Testis (tissue), 3 donors: Measurements from ENCODE around the gene SPRYD4. TPM values are rescaled to one million over a fixed set of nuclear protein-coding genes. Genes with fewer than 3 reads are reported as not detected.

Source experiments
- DNase-seq: peaks from one replicate; pipeline ENCODE4 v3.0.0-alpha.2; 2019
- H3K27ac ChIP-seq, 2 donors: fragments of 200-600 bp; sonication (generic); one replicate each; pipeline ENCODE4 v1.5.1; 2019
- H3K27me3 ChIP-seq: fragments of 200-600 bp; sonication (generic); one replicate; pipeline ENCODE4 v1.5.1; 2019
- H3K36me3 ChIP-seq: fragments of 200-600 bp; sonication (generic); one replicate; pipeline ENCODE4 v1.5.1; 2017; ENCODE audit warnings: low read depth; ENCODE audit errors: missing control alignments
- H3K4me1 ChIP-seq: fragments of 200-600 bp; sonication (generic); one replicate; pipeline ENCODE4 v1.5.1; 2019
- H3K4me3 ChIP-seq, 2 donors: fragments of 200-600 bp; sonication (generic); one replicate each; pipeline ENCODE4 v1.5.1; 2017 to 2019
- H3K9me3 ChIP-seq: fragments of 200-600 bp; sonication (generic); one replicate; pipeline ENCODE4 v1.5.1; 2017
- CTCF ChIP-seq, 3 experiments: fragments of 450-650 bp in 2 of 3; fragments of 200-600 bp in 1 of 3; sonication (generic) in 1 of 3; IDR thresholded peaks; one replicate each; pipeline ENCODE4 v1.5.1; 2016 to 2019; ENCODE audit warnings: antibody characterized with exemption in 3 of 3, mild to moderate bottlenecking in 2 of 3, moderate library complexity in 1 of 3
- POLR2A ChIP-seq: fragments of 450-650 bp; IDR thresholded peaks from one replicate; pipeline ENCODE4 v1.6.1; 2017; ENCODE audit warnings: antibody characterized with exemption, mild to moderate bottlenecking, moderate library complexity
- WGBS, 2 donors: methylation state at CpG; one replicate each; pipeline ENCODE4 v1.1.5; 2018; 5-methylcytosine and 5-hydroxymethylcytosine counted together
- intact Hi-C: fragments of 100-400 bp; cut with DNase I; formaldehyde crosslinking; loops from one replicate; pipeline ENCODE4 v1.15.1; 2023; ENCODE audit warnings: low total_unique reads
- polyA plus RNA-seq: library from polyadenylated mRNA; stranded (reverse); fragments of 350-450 nt; fragmentation: Illumina TruSeq; extraction: RNeasy Lipid Tissue Mini Kit (QIAGEN cat#74804); gene quantifications from one replicate; pipeline ENCODE4 v1.2.3, GENCODE V29; 2014; ENCODE audit warnings: low read depth, low replicate concordance; ENCODE audit not compliant: insufficient read depth
- total RNA-seq, 2 donors: library from RNA; depleted of rRNA; stranded (reverse); fragments of >200 nt; gene quantifications; one replicate each; pipeline ENCODE4 v1.2.3, GENCODE V29; 2016

SPRYD4 gene
- total and polyA plus RNA-seq, 3 donors from 2014 or later, result 2.6 to 6.9 (median 6.8) TPM

GRCh38 chr12:56484566-56484965 lies 16.2 kb downstream of the SPRYD4 start:
- no peaks in the 10 kb centered on the region for H3K9me3 ChIP-seq
- WGBS, 2 donors, result 81 to 91% methylated on average over 1 of the region's 1 CpG
- H3K27me3 ChIP-seq, result no peaks in the 10 kb centered on the region
- intact Hi-C loops, result no loop called here
- no peaks in the 10 kb centered on the region for H3K4me1 ChIP-seq
- H3K27ac ChIP-seq, result no peak overlapping the region
- no peak overlapping the region for H3K4me3 ChIP-seq
- no peak for DNase-seq
- H3K36me3 ChIP-seq, result no peaks in the 10 kb centered on the region
- TF ChIP-seq CTCF (IDR thresholded peaks at IDR 0.05) (no peak), POLR2A (no peak)

GRCh38 chr12:56486694-56487093 lies 18.3 kb downstream of the SPRYD4 start:
- no peak for DNase-seq
- Histone ChIP-seq H3K9me3 (no peaks in the 10 kb centered on the region), H3K36me3 (no peaks in the 10 kb centered on the region), H3K4me1 (no peaks in the 10 kb centered on the region), H3K27me3 (no peaks in the 10 kb centered on the region), H3K4me3 (no peak overlapping the region), H3K27ac (no peak overlapping the region)
- no peak for TF ChIP-seq CTCF (IDR thresholded peaks at IDR 0.05)
- no peak for TF ChIP-seq POLR2A
- intact Hi-C loops, result no loop called here
- WGBS, 2 donors, result 62 to 72% methylated on average over 12 of the region's 12 CpGs

- no peaks in the 10 kb centered on the region for H3K4me1 ChIP-seq
- TF ChIP-seq POLR2A (no peak), CTCF (IDR thresholded peaks at IDR 0.05) (no peak)
- no peaks in the 10 kb centered on the region for H3K36me3 ChIP-seq
- H3K27ac ChIP-seq, result no peak overlapping the region
- peak; percentile 34 for DNase-seq
- no peaks in the 10 kb centered on the region for H3K27me3 ChIP-seq
- intact Hi-C loops, result no loop called here
- WGBS, 2 donors, result 5 to 6% methylated on average over 25 to 42 of the region's 44 CpGs
- H3K9me3 ChIP-seq, result no peaks in the 10 kb centered on the region
- peak overlapping the region; percentile 53 to 69 for H3K4me3 ChIP-seq
Observed at GRCh38 chr12:56487448-56488040, 19.2 kb downstream of the SPRYD4 start.

GRCh38 chr12:56488041-56488955 lies 19.9 kb downstream of the SPRYD4 start, which contains the start of gene GLS2:
TSS of gene GLS2 (minus strand) at chr12:56488161. CDS start at chr12:56488118, 43 bp downstream.
- DNase-seq, result peak; percentile 90
- 9 to 10% methylated on average over 51 to 58 of the region's 59 CpGs for WGBS, 2 donors
- Histone ChIP-seq H3K27ac (no peak within 1 kb of the TSS), H3K36me3 (no peaks in the 10 kb centered on the region), H3K4me1 (no peaks in the 10 kb centered on the region), H3K4me3 (peak within 1 kb of the TSS; percentile 53 to 69), H3K9me3 (no peaks in the 10 kb centered on the region), H3K27me3 (no peaks in the 10 kb centered on the region)
- intact Hi-C loops, result no loop called here
- TF ChIP-seq CTCF (IDR thresholded peaks at IDR 0.05) (no peak), POLR2A (no peak)
